Fibroblast of skin of abdomen (primary cell): ENCODE measurements around the gene YRDC. TPM values are rescaled to one million over a fixed set of nuclear protein-coding genes. Genes with fewer than 3 reads are reported as not detected.

Experiments
- DNase-seq: peaks from one replicate; pipeline ENCODE4 v3.0.0-alpha.2; 2013
- polyA plus RNA-seq, 2 experiments: library from polyadenylated mRNA; unstranded; fragments of 120-200 nt; gene quantifications; one replicate each; pipeline ENCODE4 v1.2.1, GENCODE V29; 2013; ENCODE audit not compliant: insufficient read length in 2 of 2

The YRDC gene, protein sequence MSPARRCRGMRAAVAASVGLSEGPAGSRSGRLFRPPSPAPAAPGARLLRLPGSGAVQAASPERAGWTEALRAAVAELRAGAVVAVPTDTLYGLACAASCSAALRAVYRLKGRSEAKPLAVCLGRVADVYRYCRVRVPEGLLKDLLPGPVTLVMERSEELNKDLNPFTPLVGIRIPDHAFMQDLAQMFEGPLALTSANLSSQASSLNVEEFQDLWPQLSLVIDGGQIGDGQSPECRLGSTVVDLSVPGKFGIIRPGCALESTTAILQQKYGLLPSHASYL
- polyA plus RNA-seq (2013, experiment 1 of 2; ENCODE audit: insufficient read length), result 11.5 TPM
- 11.3 TPM for polyA plus RNA-seq (2013, experiment 2 of 2; ENCODE audit: insufficient read length)

DNA sequence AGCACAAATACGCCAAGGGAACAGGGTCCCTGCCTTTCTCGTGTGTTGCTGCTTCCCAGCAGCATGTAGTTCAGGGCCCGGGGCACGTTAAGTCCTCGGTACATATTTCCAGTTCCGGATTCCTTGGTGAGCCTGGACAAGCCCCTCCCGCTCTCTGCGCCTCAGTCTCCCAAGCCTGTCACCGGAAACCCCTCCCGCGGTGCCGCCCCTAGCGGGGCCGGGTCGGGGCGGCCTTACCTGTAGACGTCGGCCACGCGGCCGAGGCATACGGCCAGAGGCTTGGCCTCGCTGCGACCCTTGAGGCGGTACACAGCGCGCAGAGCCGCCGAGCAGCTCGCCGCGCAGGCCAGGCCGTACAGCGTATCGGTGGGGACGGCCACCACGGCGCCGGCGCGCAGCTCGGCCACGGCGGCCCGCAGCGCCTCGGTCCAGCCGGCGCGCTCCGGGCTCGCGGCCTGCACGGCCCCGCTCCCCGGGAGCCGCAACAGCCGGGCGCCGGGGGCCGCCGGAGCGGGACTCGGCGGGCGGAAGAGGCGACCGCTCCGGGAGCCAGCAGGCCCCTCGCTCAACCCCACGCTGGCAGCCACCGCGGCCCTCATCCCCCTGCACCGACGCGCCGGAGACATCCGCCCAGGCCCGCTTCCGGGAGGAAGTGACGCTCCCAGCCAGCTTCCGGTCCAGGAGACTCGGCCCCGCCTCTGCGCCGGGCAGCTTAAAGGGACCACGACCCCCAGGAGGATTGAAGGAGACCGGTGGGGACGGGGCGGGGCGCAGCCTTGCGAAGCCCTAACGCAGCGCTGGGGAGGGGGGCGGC is at the start of gene YRDC, which contains the start of gene C1orf122:
Gene YRDC, minus strand, starts transcription at position 654 of the 814 bp plus-strand sequence. Its CDS starts 28 bp downstream, at position 626.
Gene C1orf122, plus strand, starts transcription at position 236 of the 814 bp plus-strand sequence. CDS start 615 bp downstream, outside the sequence.
- DNase-seq, result peak; percentile 94

DNA sequence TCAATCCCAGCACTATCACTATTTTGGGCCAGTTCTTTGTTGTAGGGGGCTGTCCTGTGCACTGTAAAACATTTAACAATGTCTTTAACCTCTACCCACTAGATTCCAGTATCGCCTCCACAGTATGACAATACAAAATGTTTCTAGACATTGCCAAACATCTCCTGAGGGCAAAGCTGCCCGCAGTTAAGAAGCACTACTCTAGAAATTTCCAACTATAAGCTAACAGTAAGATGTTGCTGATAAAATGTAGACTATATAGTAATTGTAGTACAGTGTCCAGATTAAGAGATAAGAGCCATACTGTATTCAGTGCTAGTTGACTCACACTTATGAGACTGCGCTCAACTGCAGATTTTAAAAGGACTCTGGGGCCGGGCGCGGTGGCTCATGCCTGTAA is 46.4 kb upstream of the YRDC start:
- DNase-seq, result no peak

DNA sequence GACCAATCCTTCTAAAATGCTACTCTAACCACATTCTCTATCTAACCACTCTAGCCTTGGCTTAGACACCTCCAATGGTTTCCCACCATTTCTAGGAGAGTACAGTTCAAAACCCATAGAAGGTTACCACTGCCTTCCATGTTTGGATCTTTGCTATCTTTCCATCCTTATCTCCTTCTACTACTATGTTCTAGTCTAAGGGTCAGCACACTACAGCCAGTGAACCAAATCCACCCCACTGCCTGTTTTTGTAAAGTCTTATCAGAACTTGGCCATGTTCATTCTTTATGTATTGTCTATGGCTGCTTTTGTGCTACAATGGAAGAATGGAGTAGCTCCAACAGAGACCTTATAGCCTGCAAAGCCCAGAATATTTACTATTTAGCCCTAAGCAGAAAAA is 45.1 kb upstream of the YRDC start:
- DNase-seq, result no peak

DNA sequence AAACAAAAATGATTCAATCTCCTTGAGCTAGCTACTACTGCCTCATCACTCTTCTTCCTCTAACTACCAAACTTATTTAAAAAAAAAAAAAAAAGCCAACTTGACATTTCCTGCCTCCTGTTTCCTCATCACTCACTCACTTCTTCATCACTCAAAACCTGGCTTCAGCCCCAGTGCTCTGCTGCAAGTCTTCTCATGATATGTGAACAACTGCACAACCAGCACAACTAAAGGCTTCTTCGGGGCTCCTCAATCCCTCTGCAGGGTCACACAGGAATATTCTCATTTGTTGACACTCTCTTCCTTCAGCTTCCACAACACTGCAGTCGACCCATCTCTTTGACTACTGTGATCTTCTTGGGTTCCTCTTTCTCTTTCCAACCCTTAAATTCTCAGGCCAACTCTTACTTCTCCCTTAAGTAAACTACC is 43.8 kb upstream of the YRDC start:
- no peak for DNase-seq

DNA sequence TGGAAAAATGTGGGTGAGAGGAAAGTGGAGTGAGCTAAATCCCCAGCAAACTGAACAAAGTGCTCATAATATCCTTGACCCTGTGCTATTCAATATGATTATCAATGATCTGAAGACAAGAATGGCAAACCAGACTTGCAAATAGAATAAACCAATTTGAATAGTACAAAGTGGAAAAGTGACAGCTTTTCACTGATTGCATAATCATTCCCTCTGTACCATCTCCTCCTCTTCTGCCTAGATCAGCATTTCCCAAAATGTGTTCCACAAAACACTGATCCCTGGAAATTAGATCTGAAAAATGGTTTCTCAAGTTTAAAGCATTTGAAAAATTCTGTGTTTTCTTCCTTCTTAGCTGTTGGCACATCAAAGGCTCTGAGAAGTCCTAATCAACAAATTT is 43.3 kb upstream of the YRDC start:
- DNase-seq, result no peak

DNA sequence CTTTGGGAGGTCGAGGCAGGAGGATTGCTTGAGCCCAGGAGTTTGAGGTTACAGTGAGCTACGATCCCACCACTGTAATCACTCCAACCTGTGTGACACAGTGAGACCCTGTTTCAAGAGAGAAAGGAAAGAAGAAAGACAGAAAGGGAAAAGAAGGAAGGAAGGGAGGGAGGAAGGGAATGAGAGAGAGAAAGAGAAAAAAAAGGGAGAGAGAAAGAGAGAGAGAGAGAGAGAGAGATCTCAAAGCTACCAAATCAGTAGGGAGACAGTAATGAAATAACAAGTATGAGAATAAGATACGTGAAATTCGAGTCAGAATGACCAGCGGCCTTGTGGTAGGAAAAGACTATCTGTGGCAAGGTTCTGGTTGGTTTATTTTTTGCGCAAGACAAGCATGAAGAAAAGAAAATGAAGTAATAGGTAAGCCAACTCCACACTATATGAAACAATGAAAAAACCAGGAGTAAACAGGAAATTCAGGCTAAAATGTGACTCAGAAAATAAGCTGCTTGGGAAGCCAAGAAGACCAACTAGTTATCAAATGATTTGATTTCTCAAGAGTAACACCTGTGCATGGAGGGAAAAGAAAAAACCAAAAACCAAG is 42.4 kb upstream of the YRDC start:
- no peak for DNase-seq

DNA sequence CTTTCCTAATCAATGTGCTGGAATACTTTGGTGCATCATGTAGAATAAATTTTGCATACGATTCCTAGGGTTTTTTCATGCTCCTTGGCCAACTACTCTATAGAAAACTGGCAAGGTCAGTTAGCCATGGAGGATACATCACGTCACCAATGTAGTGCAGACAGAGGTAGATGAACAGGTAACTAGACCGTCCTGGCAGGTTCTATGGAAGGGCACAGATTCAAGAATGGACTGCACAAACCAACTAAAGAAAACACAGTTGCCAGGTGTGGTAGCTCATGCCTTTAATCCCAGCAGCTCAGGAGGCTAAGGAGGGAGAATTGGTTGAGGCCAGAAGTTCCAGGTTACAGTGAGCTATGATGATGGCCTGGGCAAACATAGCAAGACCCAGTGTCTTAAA is 41.5 kb upstream of the YRDC start:
- DNase-seq, result no peak

DNA sequence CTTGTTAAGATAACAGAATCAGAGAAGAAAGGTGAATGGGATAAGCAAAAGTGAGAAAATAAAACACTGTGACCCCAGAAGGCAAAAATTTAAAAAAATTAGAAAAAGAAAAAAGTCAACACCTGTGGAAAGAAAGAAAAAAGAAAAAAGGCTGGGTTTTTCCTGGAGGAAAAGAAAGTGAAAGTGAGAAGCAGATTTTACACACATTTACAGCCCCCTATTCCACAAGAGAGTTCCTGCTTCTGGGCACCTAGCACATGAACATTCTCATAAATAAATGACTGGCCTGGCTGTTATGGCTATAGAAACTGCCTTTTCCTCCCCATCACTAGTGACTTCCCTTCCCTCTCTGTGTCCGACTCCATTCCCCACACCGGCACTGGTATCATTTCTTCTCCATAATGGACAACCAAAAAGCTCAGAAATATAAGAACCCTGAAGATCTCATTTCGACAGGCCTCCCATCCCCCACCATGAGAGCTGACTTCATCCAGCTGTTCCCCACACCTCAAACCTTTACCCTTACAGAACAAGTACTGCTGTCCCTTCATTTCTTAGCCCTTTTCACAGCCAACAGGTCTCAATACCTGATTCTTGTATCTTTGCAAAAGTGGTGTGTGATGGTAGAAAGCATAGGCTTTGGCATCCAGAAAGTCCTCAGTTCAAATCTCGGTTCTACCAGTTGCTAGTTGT is 38.8 kb upstream of the YRDC start:
- no peak for DNase-seq

DNA sequence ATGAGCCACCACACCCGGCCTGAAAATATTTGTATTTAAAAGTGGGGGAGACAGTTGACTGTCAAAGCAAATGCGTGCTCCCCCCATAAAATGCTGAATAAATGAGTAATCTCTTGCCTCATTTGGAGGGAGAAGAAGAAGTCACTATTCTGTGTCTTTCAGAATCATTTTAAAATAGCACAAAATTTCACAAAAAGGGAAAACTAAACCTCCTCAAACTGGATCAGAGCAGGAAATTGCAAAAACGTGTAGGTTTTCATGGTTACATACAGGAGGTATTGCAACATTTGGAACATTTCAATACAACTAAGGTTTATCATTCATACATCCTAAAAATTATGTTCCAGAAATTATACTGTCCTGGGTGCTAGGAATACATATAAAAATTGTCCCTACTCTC is 37.8 kb upstream of the YRDC start:
- no peak for DNase-seq

DNA sequence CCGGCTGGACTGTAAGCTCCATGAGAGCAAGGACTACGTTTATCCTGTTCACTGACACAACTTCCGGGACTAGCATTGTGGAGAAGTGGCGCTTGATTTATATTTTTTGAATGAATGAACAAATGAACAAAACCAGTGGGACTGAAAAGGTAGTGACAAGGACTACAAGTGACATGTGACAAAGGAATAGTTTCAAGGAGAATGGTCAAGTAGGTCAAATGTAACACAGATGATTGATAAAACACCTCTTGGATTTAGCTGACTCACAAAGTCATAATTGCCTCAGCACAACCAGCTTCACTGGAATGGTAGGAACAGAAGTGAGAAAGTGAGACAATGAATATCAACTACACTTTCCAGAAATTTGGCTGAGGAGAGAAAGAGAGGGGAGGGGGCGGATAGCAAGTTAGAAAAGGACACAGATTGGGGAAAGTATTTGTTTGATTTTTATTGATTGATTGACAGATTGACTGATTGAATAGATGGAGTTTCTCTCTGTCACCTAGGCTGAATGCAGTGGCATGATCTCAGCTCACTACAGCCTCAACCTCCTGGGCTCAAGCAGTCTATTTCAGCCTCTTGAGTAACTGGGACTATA is 37.1 kb upstream of the YRDC start:
- DNase-seq, result no peak

DNA sequence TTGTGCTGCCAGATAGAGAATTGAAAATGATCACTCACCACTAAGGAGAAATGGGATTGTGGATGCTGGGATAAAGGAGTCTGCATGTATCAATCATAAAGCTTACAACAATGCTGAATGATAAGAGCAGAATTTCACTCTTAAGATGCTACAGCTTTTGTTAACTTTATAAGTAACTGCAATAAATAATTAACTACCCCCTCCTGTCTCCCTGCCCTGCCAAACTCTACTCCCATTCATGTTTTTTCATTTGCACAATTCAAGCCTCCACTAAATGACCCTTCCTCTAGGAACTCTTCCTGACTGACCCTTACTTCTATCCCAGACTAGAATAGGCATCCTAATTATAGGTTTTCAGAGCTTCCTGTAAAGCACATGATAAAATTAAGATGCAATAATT is 36.5 kb upstream of the YRDC start:
- DNase-seq, result no peak

DNA sequence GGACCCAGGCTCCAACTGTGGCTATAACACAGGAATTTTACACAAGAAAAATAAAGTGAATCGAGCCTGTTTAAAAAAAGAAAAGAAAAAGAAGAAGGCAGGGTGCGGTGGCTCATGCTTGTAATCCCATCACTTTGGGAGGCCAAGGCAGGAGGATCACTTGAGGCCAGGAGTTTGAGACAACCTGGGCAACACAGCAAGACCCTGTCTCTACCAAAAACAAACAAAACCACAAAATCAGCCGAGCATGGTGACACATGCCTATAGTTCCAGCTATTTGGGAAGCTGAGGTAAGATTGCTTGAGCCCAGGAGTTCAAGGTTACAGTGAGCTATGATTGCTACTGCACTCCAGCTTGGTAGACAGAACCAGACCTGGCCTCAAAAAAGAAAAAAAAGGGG is 33.6 kb upstream of the YRDC start:
- DNase-seq, result no peak

DNA sequence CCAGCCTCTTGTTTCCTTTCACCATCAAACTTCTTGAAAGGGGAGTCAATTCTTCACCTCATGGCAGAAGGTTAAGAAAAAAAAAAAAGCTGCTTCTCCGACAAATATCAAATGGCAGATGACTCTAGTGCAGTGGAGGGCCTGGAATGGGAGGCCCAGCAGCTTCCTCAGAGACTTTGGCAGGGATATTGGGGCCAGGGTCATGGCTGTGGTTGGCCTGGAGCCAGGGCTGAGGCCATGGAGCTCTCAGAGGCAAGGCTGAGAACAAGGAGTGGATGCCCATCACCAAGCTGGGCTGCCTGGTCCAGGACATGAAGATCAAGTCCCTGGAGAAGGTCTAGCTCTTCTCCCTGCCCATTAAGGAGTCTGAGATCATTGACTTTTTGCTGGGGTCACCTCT is 32.7 kb upstream of the YRDC start:
- no peak for DNase-seq

DNA sequence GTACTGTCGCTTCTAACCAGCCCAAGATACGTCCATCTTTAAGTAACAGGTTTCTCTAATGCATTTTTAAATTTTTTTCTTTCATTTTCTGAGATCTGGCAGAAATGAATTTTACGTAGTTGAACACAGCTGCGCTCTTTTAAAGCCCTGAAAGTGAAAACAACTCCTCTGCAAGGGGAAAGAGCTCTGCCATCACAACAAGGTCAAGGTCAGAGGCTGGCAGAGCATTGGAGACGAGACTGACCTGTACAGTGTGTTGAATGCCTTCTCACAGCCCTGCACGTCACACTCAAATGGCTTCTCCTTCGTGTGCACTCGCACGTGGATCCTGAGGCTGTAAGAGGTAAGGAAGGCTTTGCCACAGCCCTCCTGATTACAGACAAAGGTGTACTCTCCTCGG is 31.7 kb upstream of the YRDC start:
- no peak for DNase-seq

DNA sequence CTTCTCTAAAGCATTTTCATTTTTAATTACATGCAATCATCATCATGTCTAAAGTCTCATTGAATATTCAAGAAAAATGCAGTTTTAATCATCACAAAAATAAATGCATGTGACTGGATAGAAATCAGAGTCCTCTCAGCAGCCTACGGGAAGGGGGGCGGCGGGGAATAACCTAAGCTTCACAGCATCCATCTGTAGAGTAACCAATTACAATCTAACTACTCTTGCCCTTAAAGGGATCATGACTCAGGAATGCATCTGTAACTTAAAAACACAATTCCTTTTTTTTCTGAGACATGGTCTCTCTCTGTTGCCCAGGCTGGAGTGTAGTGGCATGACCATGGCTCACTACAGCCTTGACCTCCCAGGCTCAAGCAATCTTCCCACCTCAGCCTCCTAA is 28.8 kb upstream of the YRDC start:
- DNase-seq, result no peak

DNA sequence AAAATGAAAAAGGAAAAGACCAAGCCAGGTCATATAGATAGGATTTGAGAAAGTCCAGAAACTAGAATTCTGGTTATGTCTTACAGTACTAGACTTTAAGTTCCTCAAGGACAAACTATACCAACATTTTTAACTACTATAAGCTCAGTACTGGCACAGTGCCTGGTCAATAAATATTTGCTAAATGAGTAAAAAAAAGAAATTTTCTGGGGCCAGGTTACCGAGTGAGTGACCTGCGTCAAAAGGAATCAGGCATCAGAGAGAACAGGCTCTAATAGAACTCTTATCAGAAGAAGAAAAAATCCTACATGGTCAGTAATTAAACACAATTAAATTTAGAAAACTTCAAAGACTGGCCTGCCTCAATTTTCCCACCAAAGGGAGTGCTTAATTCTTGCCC is 23.8 kb upstream of the YRDC start:
- DNase-seq, result no peak

DNA sequence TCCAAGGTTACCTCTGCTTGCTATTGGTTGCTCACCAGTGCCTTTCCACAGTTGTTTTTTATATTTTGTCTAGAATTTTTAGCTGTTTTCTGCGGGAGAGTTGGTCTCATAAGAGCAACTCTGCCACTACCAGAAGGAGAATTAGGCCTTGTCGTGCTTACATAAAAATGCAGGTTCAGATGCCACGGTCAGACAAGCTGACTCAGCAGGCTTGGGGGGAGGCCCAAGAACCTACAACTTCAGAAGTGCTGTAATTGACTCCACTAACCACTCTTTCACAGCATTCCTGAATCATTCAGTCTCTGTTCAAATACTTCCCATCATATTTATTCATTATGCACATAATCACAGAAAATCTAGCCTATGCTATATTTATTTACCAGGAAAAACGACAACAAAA is 23.1 kb upstream of the YRDC start:
- DNase-seq, result no peak

DNA sequence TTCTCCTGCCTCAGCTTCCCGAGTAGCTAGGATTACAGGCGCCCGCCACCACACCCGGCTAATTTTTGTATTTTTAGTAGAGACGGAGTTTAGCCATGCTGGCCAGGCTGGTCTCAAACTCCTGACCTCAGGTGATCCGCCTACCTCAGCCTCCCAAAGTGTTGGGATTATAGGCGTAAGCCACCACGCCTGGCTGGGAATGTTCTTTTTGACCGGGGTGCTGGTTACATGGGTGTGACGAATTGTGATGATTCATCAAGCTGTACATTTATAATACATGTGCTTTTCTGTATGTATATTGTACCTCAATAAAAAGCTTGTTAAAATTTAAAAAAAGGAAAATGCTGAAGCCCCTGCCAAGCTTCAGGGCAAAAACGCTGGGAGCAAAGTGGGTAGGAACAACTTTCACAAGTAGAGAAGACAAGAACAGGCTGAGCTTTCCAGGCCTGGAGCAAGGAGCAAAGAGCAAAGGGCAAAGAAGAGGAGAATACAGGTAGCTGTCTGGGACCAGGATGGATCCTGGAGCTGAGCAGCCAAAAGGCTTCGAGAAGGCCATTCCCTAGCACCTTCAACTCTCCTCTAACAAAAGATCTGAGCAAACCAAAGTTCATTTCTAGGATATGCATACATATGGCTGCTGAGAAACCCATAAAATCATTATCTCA is 20.5 kb upstream of the YRDC start:
- no peak for DNase-seq

DNA sequence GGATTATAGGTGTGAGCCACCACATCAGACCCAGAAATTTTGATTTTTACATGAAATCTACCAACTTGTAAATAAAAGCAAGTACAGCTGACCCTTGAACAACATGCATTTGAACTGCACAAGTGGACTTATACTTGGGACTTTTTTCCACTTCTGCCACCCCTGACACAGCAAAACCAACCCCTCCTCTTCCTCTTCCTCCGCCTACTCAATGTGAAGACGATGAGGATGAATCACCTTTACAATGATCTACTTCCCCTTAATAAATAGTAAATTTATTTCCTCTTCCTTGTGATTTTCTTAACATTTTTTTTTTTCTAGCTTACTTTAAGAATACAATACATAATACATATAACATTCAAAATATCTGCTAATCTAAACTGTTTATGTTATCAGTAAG is 17.5 kb upstream of the YRDC start:
- DNase-seq, result no peak

DNA sequence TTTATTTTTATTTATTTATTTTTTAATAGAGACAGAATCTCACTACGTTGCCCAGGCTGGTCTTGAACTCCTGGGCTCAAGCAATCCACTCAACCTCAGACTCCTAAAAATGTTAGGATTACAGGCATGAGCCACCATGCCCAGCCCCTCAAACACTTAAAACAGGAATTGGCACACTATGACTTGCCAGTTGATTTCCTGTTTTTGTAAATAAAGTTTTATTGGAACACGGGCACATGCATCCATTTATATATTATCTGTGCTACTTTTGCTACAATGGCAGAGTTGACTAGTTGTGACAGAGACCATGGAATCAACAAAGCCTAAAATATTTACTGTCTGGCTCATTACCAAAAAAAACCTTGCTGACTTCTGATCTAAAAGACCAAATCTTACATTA is 16.0 kb upstream of the YRDC start:
- DNase-seq, result no peak

DNA sequence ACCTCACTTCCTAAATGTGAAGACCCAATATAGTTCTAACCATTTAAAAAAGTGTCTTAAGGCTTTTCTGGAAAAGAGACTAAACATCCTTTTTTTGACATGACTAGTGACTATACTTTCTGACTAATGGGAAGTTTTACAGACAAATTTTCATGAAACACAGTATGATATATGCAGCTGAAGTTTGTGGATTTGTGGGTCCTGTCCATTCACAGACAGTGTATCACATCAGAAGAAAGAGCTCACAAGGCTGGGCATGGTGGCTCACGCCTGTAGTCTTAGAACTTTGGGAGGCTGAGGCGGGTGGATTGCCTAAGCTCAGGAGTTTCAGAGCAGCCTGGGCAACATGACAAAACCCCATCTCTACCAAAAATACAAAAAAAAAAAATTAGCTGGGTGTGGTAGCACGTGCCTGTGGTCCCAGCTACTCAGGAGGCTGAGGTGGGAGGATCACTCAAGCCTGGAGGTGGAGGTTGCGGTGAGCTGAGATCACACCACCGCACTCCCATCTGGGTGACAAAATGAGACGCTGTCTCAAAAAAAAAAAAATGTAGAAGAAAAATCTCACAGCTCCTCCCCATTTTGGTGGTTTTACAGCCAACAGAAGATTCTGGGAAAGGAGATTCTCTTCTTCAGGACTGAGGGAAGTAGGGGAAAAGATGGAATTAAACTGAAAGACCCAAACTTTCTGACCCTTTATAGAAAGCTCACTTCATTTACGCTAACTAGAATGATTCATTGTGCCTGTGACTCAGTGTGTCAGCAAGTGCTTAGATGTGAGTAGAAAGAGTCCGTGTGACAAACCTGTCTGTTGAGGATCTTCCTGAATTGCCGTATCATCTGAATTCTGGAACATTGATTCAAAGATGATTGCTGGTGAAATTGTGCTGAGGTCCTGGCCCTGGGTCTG is 15.2 kb upstream of the YRDC start:
- no peak for DNase-seq
